ENCODE measurements around the gene NUDCD2. TPM values are rescaled to one million over a fixed set of nuclear protein-coding genes. Genes with fewer than 3 reads are reported as not detected.
"Not testable (repeated sequence)": the region's sequence is repeated elsewhere in the genome, so short reads cannot be mapped to it uniquely, and the experiment has no call there.

NUDCD2 gene
- total RNA-seq, 1 donor from 2014 or later = 15.9 TPM

GRCh38 chr5:163432544-163432943 is 27.4 kb downstream of the NUDCD2 start:
- H4K20me1 ChIP-seq (ENCODE audit: insufficient read depth, low read length) = no peaks in the 10 kb centered on the region
- H3K27ac ChIP-seq (ENCODE audit: low read depth, low read length) = no peak overlapping the region
- Mint-ChIP-seq H3K9me3 (ENCODE audit: unreplicated experiment) (no peaks in the 10 kb centered on the region), H3K27me3 (ENCODE audit: low read depth, unreplicated experiment) (peaks cover 3% of the 10 kb centered on the region), H3K4me1 (ENCODE audit: low read depth, unreplicated experiment) (peaks cover 15% of the 10 kb centered on the region), H3K4me3 (ENCODE audit: unreplicated experiment) (no peak overlapping the region), H3K27ac (ENCODE audit: unreplicated experiment) (no peak overlapping the region), H3K36me3 (ENCODE audit: low read depth, unreplicated experiment) (no peaks in the 10 kb centered on the region)
- no peak overlapping the region for H3K4me2 ChIP-seq (ENCODE audit: low read length)
- H3K79me2 ChIP-seq (ENCODE audit: insufficient read depth, low read length) = peaks cover 2% of the 10 kb centered on the region
- DNase-seq (ENCODE audit: low read depth) (no peak), FAIRE-seq (no peak)
- H2AFZ ChIP-seq (ENCODE audit: low read depth, low read length) = no peak overlapping the region
- no peaks in the 10 kb centered on the region for H3K9me3 ChIP-seq (ENCODE audit: insufficient read depth, low read depth, low read length)
- no peak for TF ChIP-seq EZH2 (IDR thresholded peaks at IDR 0.05; ENCODE audit: insufficient read depth, low read length)
- no peak for TF ChIP-seq CTCF (IDR thresholded peaks at IDR 0.05; ENCODE audit: insufficient read depth, low read depth, low read length)
- H3K9ac ChIP-seq (ENCODE audit: low read length) = no peak overlapping the region
- no peaks in the 10 kb centered on the region for H3K36me3 ChIP-seq (ENCODE audit: insufficient read depth, low read length)
- no peaks in the 10 kb centered on the region for H3K27me3 ChIP-seq (ENCODE audit: insufficient read depth, low read length)
- peaks cover 2% of the 10 kb centered on the region for H3K4me1 ChIP-seq (ENCODE audit: insufficient read depth, low read length)
- H3K4me3 ChIP-seq (ENCODE audit: insufficient read depth, low read depth, low read length) = no peak overlapping the region

DNA sequence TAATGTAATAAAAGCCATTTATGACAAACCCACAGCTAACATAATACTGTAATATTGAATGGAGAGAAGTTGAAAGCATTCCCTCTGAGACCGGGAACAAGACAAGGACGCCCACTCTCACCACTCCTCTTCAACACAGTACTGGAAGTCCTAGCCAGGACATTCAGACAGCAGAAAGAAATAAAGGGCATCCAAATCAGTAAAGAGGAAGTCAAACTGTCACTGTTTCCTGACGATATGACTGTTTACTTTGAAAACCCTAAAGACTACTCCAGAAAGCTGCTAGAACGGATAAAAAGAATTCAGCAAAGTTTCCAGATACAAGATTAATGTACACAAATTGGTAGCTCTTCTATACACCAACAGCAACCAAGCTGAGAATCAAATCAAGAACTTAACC is 33.8 kb downstream of the NUDCD2 start:
- not testable (repeated sequence) for H3K9me3 Mint-ChIP-seq (ENCODE audit: unreplicated experiment); H3K4me2 ChIP-seq (ENCODE audit: low read length); H3K4me1 ChIP-seq (ENCODE audit: insufficient read depth, low read length); H3K4me3 ChIP-seq (ENCODE audit: insufficient read depth, low read depth, low read length); H3K79me2 ChIP-seq (ENCODE audit: insufficient read depth, low read length); H4K20me1 ChIP-seq (ENCODE audit: insufficient read depth, low read length); H3K27me3 Mint-ChIP-seq (ENCODE audit: low read depth, unreplicated experiment); H3K27ac ChIP-seq (ENCODE audit: low read depth, low read length); H3K36me3 Mint-ChIP-seq (ENCODE audit: low read depth, unreplicated experiment); H2AFZ ChIP-seq (ENCODE audit: low read depth, low read length); H3K4me3 Mint-ChIP-seq (ENCODE audit: unreplicated experiment); FAIRE-seq; H3K27ac Mint-ChIP-seq (ENCODE audit: unreplicated experiment); H3K9me3 ChIP-seq (ENCODE audit: insufficient read depth, low read depth, low read length); H3K4me1 Mint-ChIP-seq (ENCODE audit: low read depth, unreplicated experiment); H3K36me3 ChIP-seq (ENCODE audit: insufficient read depth, low read length); H3K9ac ChIP-seq (ENCODE audit: low read length); H3K27me3 ChIP-seq (ENCODE audit: insufficient read depth, low read length); DNase-seq (ENCODE audit: low read depth)

- no peak overlapping the region for H3K27ac ChIP-seq (ENCODE audit: low read depth, low read length)
- no peaks in the 10 kb centered on the region for H3K9me3 ChIP-seq (ENCODE audit: insufficient read depth, low read depth, low read length)
- no peak overlapping the region for H3K4me2 ChIP-seq (ENCODE audit: low read length)
- H3K79me2 ChIP-seq (ENCODE audit: insufficient read depth, low read length) = no peaks in the 10 kb centered on the region
- H3K4me1 ChIP-seq (ENCODE audit: insufficient read depth, low read length) = no peaks in the 10 kb centered on the region
- Mint-ChIP-seq H3K4me1 (ENCODE audit: low read depth, unreplicated experiment) (no peaks in the 10 kb centered on the region), H3K36me3 (ENCODE audit: low read depth, unreplicated experiment) (no peaks in the 10 kb centered on the region), H3K27me3 (ENCODE audit: low read depth, unreplicated experiment) (no peaks in the 10 kb centered on the region), H3K4me3 (ENCODE audit: unreplicated experiment) (no peak overlapping the region), H3K27ac (ENCODE audit: unreplicated experiment) (no peak overlapping the region), H3K9me3 (ENCODE audit: unreplicated experiment) (peaks cover 2% of the 10 kb centered on the region)
- TF ChIP-seq CTCF (IDR thresholded peaks at IDR 0.05; ENCODE audit: insufficient read depth, low read depth, low read length) (no peak), EZH2 (IDR thresholded peaks at IDR 0.05; ENCODE audit: insufficient read depth, low read length) (no peak)
- no peak overlapping the region for H3K4me3 ChIP-seq (ENCODE audit: insufficient read depth, low read depth, low read length)
- peak; percentile 49 for FAIRE-seq
- no peaks in the 10 kb centered on the region for H3K36me3 ChIP-seq (ENCODE audit: insufficient read depth, low read length)
- DNase-seq (ENCODE audit: low read depth) = no peak
- no peaks in the 10 kb centered on the region for H4K20me1 ChIP-seq (ENCODE audit: insufficient read depth, low read length)
- H2AFZ ChIP-seq (ENCODE audit: low read depth, low read length) = no peak overlapping the region
- no peaks in the 10 kb centered on the region for H3K27me3 ChIP-seq (ENCODE audit: insufficient read depth, low read length)
- H3K9ac ChIP-seq (ENCODE audit: low read length) = no peak overlapping the region
Measured at GRCh38 chr5:163424836-163425235, 35.1 kb downstream of the NUDCD2 start.

GRCh38 chr5:163415673-163416072 is 44.2 kb downstream of the NUDCD2 start:
- not testable (repeated sequence) for H3K4me3 Mint-ChIP-seq (ENCODE audit: unreplicated experiment); H3K27ac ChIP-seq (ENCODE audit: low read depth, low read length); H3K36me3 ChIP-seq (ENCODE audit: insufficient read depth, low read length); H3K4me1 ChIP-seq (ENCODE audit: insufficient read depth, low read length); H3K27me3 ChIP-seq (ENCODE audit: insufficient read depth, low read length); H3K9me3 Mint-ChIP-seq (ENCODE audit: unreplicated experiment); DNase-seq (ENCODE audit: low read depth); H3K79me2 ChIP-seq (ENCODE audit: insufficient read depth, low read length); H3K9me3 ChIP-seq (ENCODE audit: insufficient read depth, low read depth, low read length); H3K9ac ChIP-seq (ENCODE audit: low read length); FAIRE-seq; H3K36me3 Mint-ChIP-seq (ENCODE audit: low read depth, unreplicated experiment); H3K4me3 ChIP-seq (ENCODE audit: insufficient read depth, low read depth, low read length); H3K27ac Mint-ChIP-seq (ENCODE audit: unreplicated experiment); H3K4me1 Mint-ChIP-seq (ENCODE audit: low read depth, unreplicated experiment); H3K27me3 Mint-ChIP-seq (ENCODE audit: low read depth, unreplicated experiment); H2AFZ ChIP-seq (ENCODE audit: low read depth, low read length); H4K20me1 ChIP-seq (ENCODE audit: insufficient read depth, low read length); H3K4me2 ChIP-seq (ENCODE audit: low read length)
